HG03520 (cell line): ENCODE data around the gene UFM1.
"Not testable (repeated sequence)": the region's sequence is repeated elsewhere in the genome, so short reads cannot be mapped to it uniquely, and the experiment has no call there.

ENCODE experiments used
- ATAC-seq: cut with Tn5 transposase; IDR thresholded peaks from one replicate; pipeline ENCODE4 v1.9.1; 2021; ENCODE audit warnings: mild to moderate bottlenecking, moderate library complexity; ENCODE audit not compliant: unreplicated experiment

UFM1 gene

GRCh38 chr13:38349390-38350113 lies at the start of gene UFM1:
TSS of gene UFM1 (plus strand) at chr13:38349851. CDS start at chr13:38349920, 69 bp downstream.
- ATAC-seq, result peak; percentile 95

GRCh38 chr13:38301236-38301635 lies 48.4 kb upstream of the UFM1 start:
- no peak for ATAC-seq

GRCh38 chr13:38303816-38304320 lies 45.8 kb upstream of the UFM1 start:
- no peak for ATAC-seq

GRCh38 chr13:38308736-38309135 lies 40.9 kb upstream of the UFM1 start:
- ATAC-seq, result no peak

GRCh38 chr13:38309397-38309796 lies 40.3 kb upstream of the UFM1 start:
- no peak for ATAC-seq

GRCh38 chr13:38311175-38311574 lies 38.5 kb upstream of the UFM1 start:
- ATAC-seq, result not testable (repeated sequence)

- no peak for ATAC-seq
These were observed 33.5 kb upstream of the UFM1 start for GRCh38 chr13:38316129-38316528.

- no peak for ATAC-seq
These were observed 28.0 kb upstream of the UFM1 start for GRCh38 chr13:38321654-38322053.

- no peak for ATAC-seq
These were observed 24.2 kb upstream of the UFM1 start for GRCh38 chr13:38325426-38325825.

GRCh38 chr13:38328699-38329098 lies 21.0 kb upstream of the UFM1 start:
- ATAC-seq, result no peak

- ATAC-seq, result no peak
These were observed 14.8 kb upstream of the UFM1 start for GRCh38 chr13:38334845-38335244.

- ATAC-seq, result no peak
These were observed 11.6 kb upstream of the UFM1 start for GRCh38 chr13:38338089-38338488.

GRCh38 chr13:38340624-38341023 lies 9.0 kb upstream of the UFM1 start:
- ATAC-seq, result no peak

GRCh38 chr13:38341149-38341692 lies 8.4 kb upstream of the UFM1 start:
- ATAC-seq, result no peak

GRCh38 chr13:38346764-38347163 lies 2.9 kb upstream of the UFM1 start:
- ATAC-seq, result no peak

- ATAC-seq, result peak; percentile 7
These were observed 726 bp upstream of the UFM1 start for GRCh38 chr13:38348861-38349389.

GRCh38 chr13:38350114-38350617 lies 515 bp downstream of the UFM1 start:
- ATAC-seq, result peak; percentile 23

- no peak for ATAC-seq
These were observed 6.0 kb downstream of the UFM1 start for GRCh38 chr13:38355595-38356119.

- no peak for ATAC-seq
These were observed 9.0 kb downstream of the UFM1 start for GRCh38 chr13:38358684-38359083.

- ATAC-seq, result no peak
These were observed 12.1 kb downstream of the UFM1 start for GRCh38 chr13:38361542-38362262.

GRCh38 chr13:38363219-38363618 lies 13.6 kb downstream of the UFM1 start:
- ATAC-seq, result no peak
